OCI-LY1 (cell line): ENCODE results near the gene GTSF1L.

ENCODE experiments used
- H2AFZ ChIP-seq: fragments of 200-600 bp; sonication (generic), shearing (Covaris generic); 2 replicates; pipeline ENCODE4 v1.6.0; 2014; ENCODE audit warnings: antibody characterized with exemption, mild to moderate bottlenecking, low read length
- H3F3A ChIP-seq: fragments of 200-600 bp; sonication (generic), shearing (Covaris generic); 2 replicates; pipeline ENCODE4 v1.6.0; 2014; ENCODE audit warnings: mild to moderate bottlenecking, antibody characterized with exemption, low read length, moderate library complexity; ENCODE audit not compliant: insufficient read depth
- H3K27ac ChIP-seq: fragments of 200-600 bp; sonication (generic); 2 replicates; pipeline ENCODE4 v1.5.1; 2014; ENCODE audit warnings: low read length, mixed run types, mild to moderate bottlenecking, low read depth; ENCODE audit not compliant: poor library complexity, severe bottlenecking
- H3K27me3 ChIP-seq: fragments of 200-600 bp; sonication (generic); 2 replicates; pipeline ENCODE4 v1.6.0; 2014; ENCODE audit warnings: antibody characterized with exemption, mild to moderate bottlenecking, low read length, moderate library complexity; ENCODE audit not compliant: insufficient read depth
- H3K36me3 ChIP-seq: fragments of 200-600 bp; sonication (generic); 2 replicates; pipeline ENCODE4 v1.6.1; 2014; ENCODE audit warnings: mild to moderate bottlenecking, antibody characterized with exemption, low read length, moderate library complexity, mixed read lengths; ENCODE audit not compliant: insufficient read depth
- H3K4me1 ChIP-seq: fragments of 200-600 bp; sonication (generic); 2 replicates; pipeline ENCODE4 v1.5.1; 2014; ENCODE audit warnings: mild to moderate bottlenecking, low read length, moderate library complexity; ENCODE audit not compliant: insufficient read depth, severe bottlenecking
- H3K4me2 ChIP-seq: fragments of 200-600 bp; sonication (generic), shearing (Covaris generic); 2 replicates; pipeline ENCODE4 v1.6.1; 2014; ENCODE audit warnings: low read length
- H3K4me3 ChIP-seq: fragments of 200-600 bp; sonication (generic); 2 replicates; pipeline ENCODE4 v1.5.1; 2014; ENCODE audit warnings: low read length, low read depth, mild to moderate bottlenecking, mixed read lengths; ENCODE audit not compliant: poor library complexity, severe bottlenecking
- H3K79me2 ChIP-seq: fragments of 200-600 bp; shearing (Covaris generic); 2 replicates; pipeline ENCODE4 v1.6.1; 2016; ENCODE audit warnings: mixed run types, low read length, mixed read lengths; ENCODE audit not compliant: insufficient read depth
- H3K9ac ChIP-seq: fragments of 200-600 bp; sonication (generic), shearing (Covaris generic); 2 replicates; pipeline ENCODE4 v1.6.1; 2014; ENCODE audit warnings: mild to moderate bottlenecking, low read length, mixed read lengths
- H3K9me2 ChIP-seq: fragments of 200-600 bp; sonication (generic), shearing (Covaris generic); 2 replicates; pipeline ENCODE4 v1.6.1; 2014; ENCODE audit warnings: low read depth, mild to moderate bottlenecking, low read length, mixed read lengths
- H3K9me3 ChIP-seq: fragments of 200-600 bp; shearing (Covaris generic); 2 replicates; pipeline ENCODE4 v1.6.1; 2014; ENCODE audit warnings: low read length, mixed read lengths
- H4K20me1 ChIP-seq: fragments of 200-600 bp; sonication (generic), shearing (Covaris generic); 2 replicates; pipeline ENCODE4 v1.6.0; 2016; ENCODE audit warnings: mild to moderate bottlenecking, low read length; ENCODE audit not compliant: insufficient read depth
- CTCF ChIP-seq: fragments of 200-600 bp; sonication (generic), shearing (Covaris generic); IDR thresholded peaks from 2 replicates; pipeline ENCODE4 v1.5.1; 2017; ENCODE audit warnings: mild to moderate bottlenecking, antibody characterized with exemption, low read length, moderate library complexity, mixed read lengths
- EZH2 ChIP-seq: fragments of 200-600 bp; sonication (generic), shearing (Covaris generic); IDR thresholded peaks from 2 replicates; pipeline ENCODE4 v1.8.0; 2017; ENCODE audit warnings: borderline replicate concordance, mixed run types, mild to moderate bottlenecking, antibody characterized with exemption, low read length, moderate library complexity, mixed read lengths

GTSF1L gene

DNA sequence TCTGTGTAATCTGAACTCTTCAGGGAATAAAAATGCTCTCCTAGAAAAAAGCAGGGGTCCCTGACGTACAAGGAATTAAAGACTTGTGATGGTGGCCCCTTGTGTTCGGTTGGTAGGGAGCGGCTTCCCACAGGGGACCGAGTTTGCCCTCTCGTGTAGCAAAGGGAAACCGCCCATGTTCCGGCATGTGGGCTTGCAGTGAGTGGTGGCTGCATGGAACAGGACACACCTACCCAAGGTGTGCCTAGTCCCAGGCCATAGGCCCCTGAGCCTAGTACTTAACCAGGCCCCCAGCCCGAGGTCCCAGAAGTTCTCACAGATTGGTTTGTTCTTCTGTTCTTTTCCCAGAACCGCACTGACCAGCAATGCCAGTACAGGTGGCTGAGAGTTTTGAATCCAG is 44.4 kb downstream of the GTSF1L start:
- Histone ChIP-seq H3K36me3 (peaks cover 55% of the 10 kb centered on the region), H3K27me3 (no peaks in the 10 kb centered on the region), H3K9ac (peak overlapping the region; percentile 37; the same call in 1 of the 2 replicates), H3K4me3 (peak overlapping the region; percentile 32), H4K20me1 (no peaks in the 10 kb centered on the region), H3K4me2 (peak overlapping the region; percentile 45), H2AFZ (no peak overlapping the region), H3K9me3 (no peaks in the 10 kb centered on the region), H3K4me1 (peaks cover 54% of the 10 kb centered on the region), H3K79me2 (peaks cover 8% of the 10 kb centered on the region), H3F3A (peaks cover 13% of the 10 kb centered on the region; the same call in 1 of the 2 replicates), H3K27ac (peak overlapping the region; percentile 99), H3K9me2 (no peaks in the 10 kb centered on the region)
- TF ChIP-seq EZH2, result no peak
- no peak for TF ChIP-seq CTCF

GRCh38 chr20:43681991-43682410 is 44.8 kb downstream of the GTSF1L start:
- Histone ChIP-seq H3K4me1 (peaks cover 59% of the 10 kb centered on the region), H4K20me1 (no peaks in the 10 kb centered on the region), H3K79me2 (peaks cover 12% of the 10 kb centered on the region), H3F3A (peaks cover 13% of the 10 kb centered on the region; the same call in 1 of the 2 replicates), H3K9me3 (no peaks in the 10 kb centered on the region), H3K27ac (peak overlapping the region; percentile 99), H3K4me2 (peak overlapping the region; percentile 66), H3K4me3 (peak overlapping the region; percentile 48), H3K27me3 (no peaks in the 10 kb centered on the region), H2AFZ (no peak overlapping the region), H3K36me3 (peaks cover 55% of the 10 kb centered on the region), H3K9ac (peak overlapping the region; percentile 68), H3K9me2 (no peaks in the 10 kb centered on the region)
- TF ChIP-seq EZH2 (no peak), CTCF (no peak)

- Histone ChIP-seq H3K36me3 (peaks cover 55% of the 10 kb centered on the region), H3K9ac (peak overlapping the region; percentile 68), H3K27me3 (no peaks in the 10 kb centered on the region), H3K9me3 (no peaks in the 10 kb centered on the region), H3K4me3 (peak overlapping the region; percentile 48), H4K20me1 (no peaks in the 10 kb centered on the region), H3K79me2 (peaks cover 17% of the 10 kb centered on the region), H3K4me1 (peaks cover 62% of the 10 kb centered on the region), H3F3A (peaks cover 13% of the 10 kb centered on the region; the same call in 1 of the 2 replicates), H3K27ac (peak overlapping the region; percentile 99), H3K9me2 (no peaks in the 10 kb centered on the region), H3K4me2 (peak overlapping the region; percentile 66), H2AFZ (no peak overlapping the region)
- TF ChIP-seq CTCF, result peak; percentile 36; the same call in 1 of the 2 replicates
- TF ChIP-seq EZH2, result no peak
These were observed 45.3 kb downstream of the GTSF1L start for GRCh38 chr20:43681468-43681942.
